NB4 (cell line): Measurements from ENCODE around the gene MALSU1.

Source experiments
- MYC ChIP-seq: IDR thresholded peaks from 2 replicates; pipeline ENCODE4 v1.6.1; 2011; ENCODE audit warnings: low read depth, low read length
- POLR2A ChIP-seq: IDR thresholded peaks from 2 replicates; pipeline ENCODE4 v1.6.1; 2011; ENCODE audit warnings: mild to moderate bottlenecking; ENCODE audit not compliant: insufficient read length; ENCODE audit errors: extremely low read depth
- TF ChIP-seq, protein P1 (sequence below): IDR thresholded peaks from one replicate; pipeline ENCODE4 v1.5.1; 2012; ENCODE audit warnings: low read depth, low read length
- TF ChIP-seq, protein P2 (sequence below): IDR thresholded peaks from 2 replicates; pipeline ENCODE4 v1.6.1; 2011; ENCODE audit warnings: low read depth, low read length

DNA sequence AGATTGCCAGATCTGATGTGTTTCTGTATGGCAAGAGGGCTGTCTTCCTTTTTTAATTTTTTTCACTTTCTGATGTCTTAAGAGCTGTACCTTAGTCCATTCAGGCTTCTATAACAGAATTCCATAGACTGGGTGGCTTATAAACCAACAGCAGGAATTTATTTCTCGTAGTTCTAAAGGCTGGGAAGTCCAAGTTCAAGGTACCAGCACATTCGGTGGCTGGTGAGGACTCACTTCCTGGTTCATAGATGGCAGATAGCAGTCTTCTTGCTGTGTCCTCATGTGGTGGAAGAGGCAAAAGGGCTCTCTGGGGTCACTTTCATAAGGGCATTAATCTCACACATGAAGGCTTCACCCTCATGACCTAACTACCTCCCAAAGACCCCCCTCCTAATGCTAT is 31.8 kb upstream of the MALSU1 start:
- TF ChIP-seq, protein P1, sequence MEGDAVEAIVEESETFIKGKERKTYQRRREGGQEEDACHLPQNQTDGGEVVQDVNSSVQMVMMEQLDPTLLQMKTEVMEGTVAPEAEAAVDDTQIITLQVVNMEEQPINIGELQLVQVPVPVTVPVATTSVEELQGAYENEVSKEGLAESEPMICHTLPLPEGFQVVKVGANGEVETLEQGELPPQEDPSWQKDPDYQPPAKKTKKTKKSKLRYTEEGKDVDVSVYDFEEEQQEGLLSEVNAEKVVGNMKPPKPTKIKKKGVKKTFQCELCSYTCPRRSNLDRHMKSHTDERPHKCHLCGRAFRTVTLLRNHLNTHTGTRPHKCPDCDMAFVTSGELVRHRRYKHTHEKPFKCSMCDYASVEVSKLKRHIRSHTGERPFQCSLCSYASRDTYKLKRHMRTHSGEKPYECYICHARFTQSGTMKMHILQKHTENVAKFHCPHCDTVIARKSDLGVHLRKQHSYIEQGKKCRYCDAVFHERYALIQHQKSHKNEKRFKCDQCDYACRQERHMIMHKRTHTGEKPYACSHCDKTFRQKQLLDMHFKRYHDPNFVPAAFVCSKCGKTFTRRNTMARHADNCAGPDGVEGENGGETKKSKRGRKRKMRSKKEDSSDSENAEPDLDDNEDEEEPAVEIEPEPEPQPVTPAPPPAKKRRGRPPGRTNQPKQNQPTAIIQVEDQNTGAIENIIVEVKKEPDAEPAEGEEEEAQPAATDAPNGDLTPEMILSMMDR, result no peak
- no peak for TF ChIP-seq POLR2A
- TF ChIP-seq, protein P2, sequence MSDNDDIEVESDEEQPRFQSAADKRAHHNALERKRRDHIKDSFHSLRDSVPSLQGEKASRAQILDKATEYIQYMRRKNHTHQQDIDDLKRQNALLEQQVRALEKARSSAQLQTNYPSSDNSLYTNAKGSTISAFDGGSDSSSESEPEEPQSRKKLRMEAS, result no peak
- TF ChIP-seq MYC, result no peak
